Panc1 (cell line): ENCODE data around the gene CD34. TPM values are rescaled to one million over a fixed set of nuclear protein-coding genes. Genes with fewer than 3 reads are reported as not detected.
A peak's percentile ranks its signal among the peaks of the same experiment; 100 is the strongest.

Source experiments
- ATAC-seq: fragments of 200-7000 bp; cut with Tn5 transposase; 2 replicates; pipeline ENCODE4 v1.9.1; 2020; ENCODE audit warnings: mild to moderate bottlenecking, moderate library complexity
- BruUV-seq: library from RNA; stranded (reverse); fragments of 400-500 nt; replicated peaks from 2 replicates; lab custom pipeline; 2021; lab: Mats Ljungman, UMichigan
- CTCF ChIA-PET: fragments of 300-600 bp; sonication (Branson Sonifier 250); formaldehyde crosslinking; loops from one replicate; lab custom pipeline; 2022; ENCODE audit warnings: antibody characterized with exemption; lab: Charles Lee
- POLR2A ChIA-PET: fragments of 300-600 bp; sonication (Branson Sonifier 250); formaldehyde crosslinking; loops from one replicate; lab custom pipeline; 2022; ENCODE audit warnings: antibody characterized with exemption; lab: Charles Lee
- DNase-seq: peaks from one replicate; pipeline ENCODE4 v3.0.0-alpha.2; 2010; ENCODE audit warnings: low read depth, low spot score
- H3K27ac ChIP-seq: 2 replicates; pipeline ENCODE4 v1.5.1; 2011; ENCODE audit warnings: mild to moderate bottlenecking, low read length, inconsistent platforms
- H3K27me3 ChIP-seq: fragments of 200-500 bp; sonication (Bioruptor generic); 2 replicates; pipeline ENCODE4 v1.6.0; 2014; ENCODE audit warnings: low read length, inconsistent platforms; ENCODE audit not compliant: control insufficient read depth, insufficient read depth
- H3K36me3 ChIP-seq: fragments of 200-500 bp; sonication (Bioruptor generic); 2 replicates; pipeline ENCODE4 v1.5.1; 2014; ENCODE audit warnings: inconsistent platforms, mild to moderate bottlenecking, low read length, moderate library complexity; ENCODE audit not compliant: control insufficient read depth, insufficient read depth
- H3K4me1 ChIP-seq: 2 replicates; pipeline ENCODE4 v1.5.1; 2011; ENCODE audit warnings: inconsistent platforms, mild to moderate bottlenecking, low read length, moderate library complexity; ENCODE audit not compliant: control insufficient read depth, insufficient read depth
- H3K4me3 ChIP-seq, 2 experiments: 2 replicates each; pipeline ENCODE4 v1.5.1; 2011 to 2012; ENCODE audit warnings: low read depth in 2 of 2, low read length in 2 of 2, mild to moderate bottlenecking in 2 of 2, inconsistent platforms in 1 of 2, moderate library complexity in 1 of 2
- H3K9me3 ChIP-seq: fragments of 200-500 bp; sonication (Bioruptor generic); 2 replicates; pipeline ENCODE4 v1.5.1; 2014; ENCODE audit warnings: low read depth, mild to moderate bottlenecking, inconsistent platforms, low read length, moderate library complexity; ENCODE audit not compliant: control insufficient read depth, insufficient read depth
- POLR2AphosphoS5 ChIP-seq: IDR thresholded peaks from 2 replicates; pipeline ENCODE4 v1.6.1; 2012; ENCODE audit warnings: mild to moderate bottlenecking, low read depth, low read length, moderate library complexity
- SIN3A ChIP-seq: IDR thresholded peaks from 2 replicates; pipeline ENCODE4 v1.6.1; 2012; ENCODE audit warnings: low read depth, mild to moderate bottlenecking, low read length, moderate library complexity, borderline replicate concordance; ENCODE audit not compliant: insufficient read depth
- TCF7L2 ChIP-seq: IDR thresholded peaks from 2 replicates; pipeline ENCODE4 v1.6.1; 2011; ENCODE audit warnings: mild to moderate bottlenecking, low read depth, low read length, inconsistent platforms
- in situ Hi-C: cut with HindIII; loops from 2 replicates; pipeline ENCODE4 v1.10.0; 2016; ENCODE audit warnings: low sequenced_read_pairs, low pct_unique_long_range_greater_than_20kb
- intact Hi-C: fragments of 100-400 bp; cut with micrococcal nuclease; formaldehyde crosslinking; loops from one replicate; pipeline ENCODE4 v1.10.0; 2022; ENCODE audit not compliant: unreplicated experiment
- total RNA-seq: library from RNA; stranded (reverse); gene quantifications from one replicate; pipeline ENCODE4 v1.2.1, GENCODE V29; 2021; ENCODE audit not compliant: unreplicated experiment
- TF ChIP-seq, protein P1 (sequence below): fragments of 450-650 bp; IDR thresholded peaks from 2 replicates; pipeline ENCODE4 v1.5.1; 2017; ENCODE audit warnings: mild to moderate bottlenecking
- TF ChIP-seq, protein P2 (sequence below), 2 experiments: IDR thresholded peaks; 2 replicates each; pipeline ENCODE4 v1.6.1; 2011 to 2012; ENCODE audit warnings: low read depth in 2 of 2, control low read depth in 1 of 2, low read length in 1 of 2, mild to moderate bottlenecking in 1 of 2, moderate library complexity in 1 of 2; ENCODE audit not compliant: insufficient read depth in 1 of 2

CD34 gene
- total RNA-seq, 1 experiment from 2014 or later, result 0.15 TPM

DNA sequence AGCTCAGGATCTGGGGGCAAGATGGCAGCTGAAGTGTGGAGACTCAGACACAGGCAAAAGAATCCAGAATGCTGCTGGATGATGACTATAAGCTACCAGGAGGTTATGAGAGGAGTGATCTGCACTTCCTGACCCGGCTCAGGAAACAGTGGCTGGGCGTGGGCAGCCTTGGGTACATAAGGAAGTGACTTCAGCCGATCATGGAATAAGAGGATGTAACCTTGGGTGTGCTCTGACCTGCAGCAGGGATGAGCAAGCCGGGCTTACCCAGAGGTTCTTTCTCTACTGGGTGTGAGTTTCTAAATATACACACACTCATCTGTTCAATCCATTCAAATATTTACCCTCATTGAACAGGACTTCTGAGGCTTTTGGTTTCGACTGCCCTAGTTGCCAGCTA, 62.7 kb downstream of the CD34 start:
- H3K4me3 ChIP-seq, result no peak overlapping the region
- H3K36me3 ChIP-seq, result no peaks in the 10 kb centered on the region
- in situ Hi-C loops (no loop called here), intact Hi-C loops (no loop called here)
- POLR2A ChIA-PET, result no interaction called here
- DNase-seq, result peak; percentile 56
- no peaks in the 10 kb centered on the region for H3K4me1 ChIP-seq
- CTCF ChIA-PET, result interaction anchor here (0.7 kb wide), 1 partner anchor 115 kb away, joined by 3 read pairs; no protein-coding TSS in a partner anchor
- ATAC-seq, result peak; percentile 82
- H3K9me3 ChIP-seq, result no peaks in the 10 kb centered on the region
- BruUV-seq, result no TSS peak
- no peak overlapping the region for H3K27ac ChIP-seq
- H3K27me3 ChIP-seq, result no peaks in the 10 kb centered on the region
- TF ChIP-seq POLR2AphosphoS5, result no peak
- TF ChIP-seq, protein P1, sequence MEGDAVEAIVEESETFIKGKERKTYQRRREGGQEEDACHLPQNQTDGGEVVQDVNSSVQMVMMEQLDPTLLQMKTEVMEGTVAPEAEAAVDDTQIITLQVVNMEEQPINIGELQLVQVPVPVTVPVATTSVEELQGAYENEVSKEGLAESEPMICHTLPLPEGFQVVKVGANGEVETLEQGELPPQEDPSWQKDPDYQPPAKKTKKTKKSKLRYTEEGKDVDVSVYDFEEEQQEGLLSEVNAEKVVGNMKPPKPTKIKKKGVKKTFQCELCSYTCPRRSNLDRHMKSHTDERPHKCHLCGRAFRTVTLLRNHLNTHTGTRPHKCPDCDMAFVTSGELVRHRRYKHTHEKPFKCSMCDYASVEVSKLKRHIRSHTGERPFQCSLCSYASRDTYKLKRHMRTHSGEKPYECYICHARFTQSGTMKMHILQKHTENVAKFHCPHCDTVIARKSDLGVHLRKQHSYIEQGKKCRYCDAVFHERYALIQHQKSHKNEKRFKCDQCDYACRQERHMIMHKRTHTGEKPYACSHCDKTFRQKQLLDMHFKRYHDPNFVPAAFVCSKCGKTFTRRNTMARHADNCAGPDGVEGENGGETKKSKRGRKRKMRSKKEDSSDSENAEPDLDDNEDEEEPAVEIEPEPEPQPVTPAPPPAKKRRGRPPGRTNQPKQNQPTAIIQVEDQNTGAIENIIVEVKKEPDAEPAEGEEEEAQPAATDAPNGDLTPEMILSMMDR, result no peak
- TF ChIP-seq SIN3A, result no peak
- no peak for TF ChIP-seq TCF7L2
- TF ChIP-seq, protein P2, sequence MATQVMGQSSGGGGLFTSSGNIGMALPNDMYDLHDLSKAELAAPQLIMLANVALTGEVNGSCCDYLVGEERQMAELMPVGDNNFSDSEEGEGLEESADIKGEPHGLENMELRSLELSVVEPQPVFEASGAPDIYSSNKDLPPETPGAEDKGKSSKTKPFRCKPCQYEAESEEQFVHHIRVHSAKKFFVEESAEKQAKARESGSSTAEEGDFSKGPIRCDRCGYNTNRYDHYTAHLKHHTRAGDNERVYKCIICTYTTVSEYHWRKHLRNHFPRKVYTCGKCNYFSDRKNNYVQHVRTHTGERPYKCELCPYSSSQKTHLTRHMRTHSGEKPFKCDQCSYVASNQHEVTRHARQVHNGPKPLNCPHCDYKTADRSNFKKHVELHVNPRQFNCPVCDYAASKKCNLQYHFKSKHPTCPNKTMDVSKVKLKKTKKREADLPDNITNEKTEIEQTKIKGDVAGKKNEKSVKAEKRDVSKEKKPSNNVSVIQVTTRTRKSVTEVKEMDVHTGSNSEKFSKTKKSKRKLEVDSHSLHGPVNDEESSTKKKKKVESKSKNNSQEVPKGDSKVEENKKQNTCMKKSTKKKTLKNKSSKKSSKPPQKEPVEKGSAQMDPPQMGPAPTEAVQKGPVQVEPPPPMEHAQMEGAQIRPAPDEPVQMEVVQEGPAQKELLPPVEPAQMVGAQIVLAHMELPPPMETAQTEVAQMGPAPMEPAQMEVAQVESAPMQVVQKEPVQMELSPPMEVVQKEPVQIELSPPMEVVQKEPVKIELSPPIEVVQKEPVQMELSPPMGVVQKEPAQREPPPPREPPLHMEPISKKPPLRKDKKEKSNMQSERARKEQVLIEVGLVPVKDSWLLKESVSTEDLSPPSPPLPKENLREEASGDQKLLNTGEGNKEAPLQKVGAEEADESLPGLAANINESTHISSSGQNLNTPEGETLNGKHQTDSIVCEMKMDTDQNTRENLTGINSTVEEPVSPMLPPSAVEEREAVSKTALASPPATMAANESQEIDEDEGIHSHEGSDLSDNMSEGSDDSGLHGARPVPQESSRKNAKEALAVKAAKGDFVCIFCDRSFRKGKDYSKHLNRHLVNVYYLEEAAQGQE (IDR thresholded peaks at IDR 0.05; ENCODE audit: insufficient read depth in 1 of 2, low read depth in 2 of 2, low read length in 1 of 2), result no peak

DNA sequence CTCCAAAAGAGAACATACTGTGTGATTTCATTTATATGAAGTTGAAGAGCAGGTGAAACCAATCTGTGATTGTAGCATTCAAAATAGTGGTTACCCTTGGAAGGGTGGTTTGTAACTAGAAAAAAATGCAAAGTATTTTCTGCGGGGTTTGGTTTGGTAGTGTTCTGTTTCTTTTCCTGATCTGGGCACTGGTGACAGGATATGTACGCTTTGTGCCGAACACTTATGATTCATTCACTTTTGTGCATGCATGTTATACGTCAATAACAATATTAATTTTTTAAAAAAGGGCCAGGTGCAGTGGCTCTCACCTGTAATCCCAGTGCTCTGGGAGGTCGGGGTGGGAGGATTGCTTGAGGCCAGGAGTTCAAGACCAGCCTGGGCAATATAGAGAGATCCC, 63.8 kb downstream of the CD34 start:
- TF ChIP-seq, protein P1, result no peak
- no peak for TF ChIP-seq SIN3A
- TF ChIP-seq, protein P2 (IDR thresholded peaks at IDR 0.05; ENCODE audit: insufficient read depth in 1 of 2, low read depth in 2 of 2, low read length in 1 of 2), result no peak
- TF ChIP-seq POLR2AphosphoS5, result no peak
- TF ChIP-seq TCF7L2, result no peak
- H3K27ac ChIP-seq, result no peak overlapping the region
- ChIA-PET POLR2A (no interaction called here), CTCF (no interaction called here)
- BruUV-seq, result no TSS peak
- no peaks in the 10 kb centered on the region for H3K27me3 ChIP-seq
- in situ Hi-C loops, result no loop called here
- H3K9me3 ChIP-seq, result no peaks in the 10 kb centered on the region
- DNase-seq (no peak), ATAC-seq (no peak)
- no peaks in the 10 kb centered on the region for H3K4me1 ChIP-seq
- H3K4me3 ChIP-seq, result no peak overlapping the region
- H3K36me3 ChIP-seq, result no peaks in the 10 kb centered on the region
- intact Hi-C loops, result no loop called here
